ENCODE results near the gene PHACTR1. TPM values are rescaled to one million over a fixed set of nuclear protein-coding genes. Genes with fewer than 3 reads are reported as not detected.

PHACTR1 gene
- total RNA-seq, 2 experiments from 2014 or later = 1.3 to 2.3 TPM

DNA sequence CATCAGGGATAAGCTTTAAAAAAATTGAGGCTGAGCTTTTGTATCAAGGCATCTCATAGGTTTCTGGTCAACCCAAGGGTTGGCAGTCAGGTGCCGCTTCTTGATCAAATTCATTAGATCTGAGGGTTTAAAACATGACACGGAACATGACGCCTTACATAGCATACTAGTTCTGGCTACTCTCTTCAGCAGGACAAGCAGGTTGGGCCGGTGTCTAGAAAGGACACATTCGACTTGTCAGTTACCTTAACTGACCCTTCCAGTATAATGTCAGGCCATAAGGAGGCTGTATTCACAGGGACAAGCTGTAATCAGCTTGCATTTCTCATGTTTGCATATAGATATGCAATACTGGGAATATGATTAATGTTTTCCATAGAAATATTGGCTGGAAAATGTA is 65.6 kb downstream of the PHACTR1 start:
- ATAC-seq (ENCODE audit: poor library complexity) = no peak
- DNase-seq = no peak
- POLR2A ChIA-PET = no interaction called here

DNA sequence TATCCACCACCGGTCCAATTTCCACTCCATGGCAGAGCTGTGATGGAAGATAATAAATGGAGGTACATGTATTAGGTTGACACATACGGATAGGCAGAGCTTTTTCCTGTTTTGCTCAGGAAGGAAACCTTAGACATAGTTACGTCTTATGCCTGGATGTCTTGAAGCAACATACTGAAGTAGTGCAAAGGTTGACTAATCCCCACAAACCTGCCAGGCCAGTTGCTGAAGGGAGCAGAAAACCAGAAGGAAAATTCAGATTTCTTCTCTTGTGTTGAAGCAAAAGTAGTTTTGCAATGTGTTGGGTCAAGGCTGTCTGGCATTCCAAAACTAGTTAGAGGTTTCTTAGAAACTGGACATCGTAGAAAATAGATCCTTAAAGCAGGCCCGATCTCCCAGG is 68.7 kb downstream of the PHACTR1 start:
- Mint-ChIP-seq H3K27ac (no peak overlapping the region), H3K4me1 (ENCODE audit: low read depth) (no peaks in the 10 kb centered on the region), H3K4me3 (no peak overlapping the region), H3K36me3 (ENCODE audit: low read depth) (no peaks in the 10 kb centered on the region), H3K27me3 (peaks cover 7% of the 10 kb centered on the region), H3K9me3 (no peaks in the 10 kb centered on the region)
- ChIA-PET POLR2A (no interaction called here), CTCF (no interaction called here)
- TF ChIP-seq, protein P1, sequence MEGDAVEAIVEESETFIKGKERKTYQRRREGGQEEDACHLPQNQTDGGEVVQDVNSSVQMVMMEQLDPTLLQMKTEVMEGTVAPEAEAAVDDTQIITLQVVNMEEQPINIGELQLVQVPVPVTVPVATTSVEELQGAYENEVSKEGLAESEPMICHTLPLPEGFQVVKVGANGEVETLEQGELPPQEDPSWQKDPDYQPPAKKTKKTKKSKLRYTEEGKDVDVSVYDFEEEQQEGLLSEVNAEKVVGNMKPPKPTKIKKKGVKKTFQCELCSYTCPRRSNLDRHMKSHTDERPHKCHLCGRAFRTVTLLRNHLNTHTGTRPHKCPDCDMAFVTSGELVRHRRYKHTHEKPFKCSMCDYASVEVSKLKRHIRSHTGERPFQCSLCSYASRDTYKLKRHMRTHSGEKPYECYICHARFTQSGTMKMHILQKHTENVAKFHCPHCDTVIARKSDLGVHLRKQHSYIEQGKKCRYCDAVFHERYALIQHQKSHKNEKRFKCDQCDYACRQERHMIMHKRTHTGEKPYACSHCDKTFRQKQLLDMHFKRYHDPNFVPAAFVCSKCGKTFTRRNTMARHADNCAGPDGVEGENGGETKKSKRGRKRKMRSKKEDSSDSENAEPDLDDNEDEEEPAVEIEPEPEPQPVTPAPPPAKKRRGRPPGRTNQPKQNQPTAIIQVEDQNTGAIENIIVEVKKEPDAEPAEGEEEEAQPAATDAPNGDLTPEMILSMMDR (IDR thresholded peaks at IDR 0.05) = no peak
- H3K27ac ChIP-seq (ENCODE audit: low read depth in 1 of 2, low read length in 2 of 2) = no peak overlapping the region
- no peak overlapping the region for H3K4me3 ChIP-seq (ENCODE audit: low read length)
- intact Hi-C loops (cut with DNase I, micrococcal nuclease) = no loop called here
- H3K27me3 ChIP-seq (ENCODE audit: control insufficient read depth in 1 of 2, insufficient read depth in 2 of 2, low read length in 2 of 2) = no peaks in the 10 kb centered on the region
- H3K9me3 ChIP-seq (ENCODE audit: control insufficient read depth in 1 of 2, insufficient read depth in 1 of 2, low read length in 2 of 2) = no peaks in the 10 kb centered on the region
- ATAC-seq (ENCODE audit: poor library complexity) (no peak), DNase-seq (no peak)
- H3K4me1 ChIP-seq (ENCODE audit: insufficient read depth, low read length) = no peaks in the 10 kb centered on the region
- no peaks in the 10 kb centered on the region for H3K36me3 ChIP-seq (ENCODE audit: insufficient read depth, low read length)

More for the DNA sequence above, 65.6 kb downstream of the PHACTR1 start:
- Histone ChIP-seq H3K27me3 (ENCODE audit: control insufficient read depth in 1 of 2, insufficient read depth in 2 of 2, low read length in 2 of 2) (no peaks in the 10 kb centered on the region), H3K36me3 (ENCODE audit: insufficient read depth, low read length) (no peaks in the 10 kb centered on the region), H3K27ac (ENCODE audit: low read depth in 1 of 2, low read length in 2 of 2) (no peak overlapping the region), H3K9me3 (ENCODE audit: control insufficient read depth in 1 of 2, insufficient read depth in 1 of 2, low read length in 2 of 2) (no peaks in the 10 kb centered on the region), H3K4me3 (ENCODE audit: low read length) (no peak overlapping the region), H3K4me1 (ENCODE audit: insufficient read depth, low read length) (no peaks in the 10 kb centered on the region)
- H3K4me3 Mint-ChIP-seq = no peak overlapping the region
- no peaks in the 10 kb centered on the region for H3K4me1 Mint-ChIP-seq (ENCODE audit: low read depth)
- peaks cover 18% of the 10 kb centered on the region for H3K27me3 Mint-ChIP-seq
- H3K9me3 Mint-ChIP-seq = no peaks in the 10 kb centered on the region
- H3K36me3 Mint-ChIP-seq (ENCODE audit: low read depth) = no peaks in the 10 kb centered on the region
- intact Hi-C loops (cut with DNase I, micrococcal nuclease) = no loop called here
- CTCF ChIA-PET = no interaction called here
- TF ChIP-seq, protein P1 (IDR thresholded peaks at IDR 0.05) = no peak
- no peak overlapping the region for H3K27ac Mint-ChIP-seq

DNA sequence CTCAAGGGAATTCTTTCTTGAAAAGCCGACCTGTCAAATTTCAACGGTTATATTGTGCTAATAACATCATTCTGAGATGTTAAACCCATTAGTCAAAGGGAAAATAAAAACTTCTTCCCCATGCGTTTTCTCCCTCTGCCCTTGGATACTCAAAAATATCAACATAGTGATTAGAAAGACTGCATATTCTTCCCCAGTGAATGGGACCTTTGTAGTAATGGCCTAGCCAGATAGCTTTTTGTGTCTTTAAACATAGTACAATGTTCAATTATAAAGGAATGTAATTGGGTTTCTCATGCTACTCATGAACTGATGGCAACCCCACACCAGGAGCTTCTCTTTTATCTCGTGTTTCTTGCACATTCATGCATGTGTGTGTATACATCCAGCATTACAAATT is 69.4 kb downstream of the PHACTR1 start:
- intact Hi-C loops (cut with DNase I, micrococcal nuclease) = no loop called here
- no peaks in the 10 kb centered on the region for H3K9me3 Mint-ChIP-seq
- TF ChIP-seq, protein P1 (IDR thresholded peaks at IDR 0.05) = no peak
- no peaks in the 10 kb centered on the region for H3K36me3 ChIP-seq (ENCODE audit: insufficient read depth, low read length)
- H3K4me3 ChIP-seq (ENCODE audit: low read length) = no peak overlapping the region
- H3K4me1 ChIP-seq (ENCODE audit: insufficient read depth, low read length) = no peaks in the 10 kb centered on the region
- H3K27ac Mint-ChIP-seq = no peak overlapping the region
- H3K27ac ChIP-seq (ENCODE audit: low read depth in 1 of 2, low read length in 2 of 2) = no peak overlapping the region
- ATAC-seq (ENCODE audit: poor library complexity) (no peak), DNase-seq (no peak)
- no peaks in the 10 kb centered on the region for H3K36me3 Mint-ChIP-seq (ENCODE audit: low read depth)
- H3K4me3 Mint-ChIP-seq = no peak overlapping the region
- peaks cover 7% of the 10 kb centered on the region for H3K27me3 Mint-ChIP-seq
- no peaks in the 10 kb centered on the region for H3K4me1 Mint-ChIP-seq (ENCODE audit: low read depth)
- no peaks in the 10 kb centered on the region for H3K9me3 ChIP-seq (ENCODE audit: control insufficient read depth in 1 of 2, insufficient read depth in 1 of 2, low read length in 2 of 2)
- POLR2A ChIA-PET = no interaction called here
- CTCF ChIA-PET = no interaction called here
- H3K27me3 ChIP-seq (ENCODE audit: control insufficient read depth in 1 of 2, insufficient read depth in 2 of 2, low read length in 2 of 2) = no peaks in the 10 kb centered on the region

Data from CD4-positive, alpha-beta T cell (primary cell).